WTC11 (cell line): ENCODE data around the gene SYT5. TPM values are rescaled to one million over a fixed set of nuclear protein-coding genes. Genes with fewer than 3 reads are reported as not detected.

Source experiments
- ATAC-seq: fragments of 200-7000 bp; cut with Tn5 transposase; 2 replicates; pipeline ENCODE4 v1.10.0; 2021; ENCODE audit warnings: mild to moderate bottlenecking, moderate library complexity
- CTCF ChIA-PET: fragments of 300-600 bp; sonication (Branson Sonifier 250); formaldehyde crosslinking; loops from one replicate; lab custom pipeline; 2021; ENCODE audit warnings: antibody characterized with exemption; lab: Charles Lee
- POLR2A ChIA-PET: fragments of 350-600 bp; sonication (Branson Sonifier 250); formaldehyde crosslinking; loops from one replicate; lab custom pipeline; 2021; ENCODE audit warnings: antibody characterized with exemption; lab: Charles Lee
- DNase-seq: peaks from one replicate; pipeline ENCODE4 v3.0.0; 2021; ENCODE audit warnings: low spot score
- H3K27ac Mint-ChIP-seq: 2 replicates; pipeline ENCODE4 v1.8.0; 2021; ENCODE audit warnings: mixed read lengths
- H3K27me3 Mint-ChIP-seq: 2 replicates; pipeline ENCODE4 v1.8.0; 2021; ENCODE audit warnings: low read depth, mild to moderate bottlenecking, moderate library complexity, mixed read lengths
- H3K36me3 Mint-ChIP-seq: 2 replicates; pipeline ENCODE4 v1.8.0; 2021; ENCODE audit warnings: mixed read lengths
- H3K4me1 Mint-ChIP-seq: 2 replicates; pipeline ENCODE4 v1.8.0; 2022; ENCODE audit warnings: mixed read lengths
- H3K4me3 Mint-ChIP-seq: 2 replicates; pipeline ENCODE4 v1.8.0; 2021; ENCODE audit warnings: mild to moderate bottlenecking, moderate library complexity, mixed read lengths
- H3K9me3 Mint-ChIP-seq: 2 replicates; pipeline ENCODE4 v1.8.0; 2021; ENCODE audit warnings: mixed read lengths
- AFF4 ChIP-seq: sonication (generic); formaldehyde crosslinking; IDR thresholded peaks from 2 replicates; pipeline ENCODE4 v1.8.1; 2023; ENCODE audit warnings: mild to moderate bottlenecking, missing genetic modification reagents, borderline replicate concordance
- CTCF ChIP-seq: fragments of 200-600 bp; IDR thresholded peaks from 2 replicates; pipeline ENCODE4 v1.8.0; 2022; ENCODE audit warnings: antibody characterized with exemption
- E2F1 ChIP-seq: sonication (generic); formaldehyde crosslinking; IDR thresholded peaks from 2 replicates; pipeline ENCODE4 v1.8.0; 2022; ENCODE audit warnings: mild to moderate bottlenecking, missing genetic modification reagents
- E2F5 ChIP-seq: sonication (generic); formaldehyde crosslinking; IDR thresholded peaks from 2 replicates; pipeline ENCODE4 v1.8.1; 2022; ENCODE audit warnings: mild to moderate bottlenecking, moderate library complexity, missing genetic modification reagents
- ERG ChIP-seq: fragments of 250-450 bp; sonication (Bioruptor Pico); IDR thresholded peaks from 2 replicates; pipeline ENCODE4 v1.8.0; 2021; ENCODE audit warnings: mild to moderate bottlenecking
- HMGA2 ChIP-seq: fragments of 250-450 bp; sonication (Bioruptor Pico); IDR thresholded peaks from 2 replicates; pipeline ENCODE4 v1.4.0; 2021; ENCODE audit warnings: mild to moderate bottlenecking, moderate library complexity
- HMGXB4 ChIP-seq: sonication (generic); formaldehyde crosslinking; IDR thresholded peaks from 2 replicates; pipeline ENCODE4 v1.8.1; 2023; ENCODE audit warnings: mild to moderate bottlenecking, moderate library complexity, missing genetic modification reagents
- PRDM15 ChIP-seq: sonication (generic); formaldehyde crosslinking; IDR thresholded peaks from 2 replicates; pipeline ENCODE4 v1.8.0; 2022; ENCODE audit warnings: missing genetic modification reagents
- PRRX2 ChIP-seq: fragments of 250-450 bp; sonication (Bioruptor Pico); IDR thresholded peaks from 2 replicates; pipeline ENCODE4 v1.8.0; 2021; ENCODE audit warnings: mild to moderate bottlenecking
- TP53 ChIP-seq: sonication (generic); formaldehyde crosslinking; IDR thresholded peaks from 2 replicates; pipeline ENCODE4 v1.8.1; 2023; ENCODE audit warnings: mild to moderate bottlenecking, missing genetic modification reagents
- ZBTB21 ChIP-seq: sonication (generic); formaldehyde crosslinking; IDR thresholded peaks from 2 replicates; pipeline ENCODE4 v1.8.1; 2023; ENCODE audit warnings: mild to moderate bottlenecking, missing genetic modification reagents, borderline replicate concordance
- ZNF396 ChIP-seq: fragments of 250-450 bp; sonication (Bioruptor Pico); IDR thresholded peaks from 2 replicates; pipeline ENCODE4 v1.8.0; 2021; ENCODE audit warnings: mild to moderate bottlenecking, moderate library complexity, borderline replicate concordance
- total RNA-seq: library from RNA; stranded (reverse); gene quantifications from 3 replicates; pipeline ENCODE4 v1.2.3, GENCODE V29; 2021

Gene SYT5
- total RNA-seq, 1 experiment from 2014 or later = 0.77 TPM

- TF ChIP-seq HMGXB4 (CRISPR knock-in tag) = no peak
Observed at GRCh38 chr19:55153652-55154264, 26.3 kb downstream of the SYT5 start (continued).

- Mint-ChIP-seq H3K36me3 (peaks cover 27% of the 10 kb centered on the region), H3K9me3 (peaks cover 18% of the 10 kb centered on the region), H3K4me3 (no peak overlapping the region), H3K27ac (no peak overlapping the region), H3K27me3 (peaks cover 54% of the 10 kb centered on the region), H3K4me1 (peaks cover 31% of the 10 kb centered on the region)
- ChIA-PET POLR2A (no interaction called here), CTCF (interaction anchor here (0.9 to 1.0 kb wide), 2 partner anchors 8 to 14 kb away, joined by 4 to 6 read pairs; partner anchors contain the start of gene DNAAF3)
- no peak for DNase-seq
- TF ChIP-seq E2F1 (CRISPR knock-in tag) (no peak), HMGA2 (CRISPR knock-in tag) (no peak), E2F5 (CRISPR knock-in tag) (no peak), ZNF396 (CRISPR knock-in tag) (no peak), ERG (no peak), HMGXB4 (CRISPR knock-in tag) (no peak), TP53 (no peak), PRRX2 (no peak), ZBTB21 (CRISPR knock-in tag) (no peak), CTCF (no peak), AFF4 (CRISPR knock-in tag) (no peak), PRDM15 (no peak)
- ATAC-seq = no peak
Observed at GRCh38 chr19:55152017-55152416, 28.1 kb downstream of the SYT5 start.
